Anterior cingulate cortex (tissue), 58 donors: ENCODE results near the gene NIT1.

Experiments
- DNase-seq, 58 donors: peaks; one replicate each; lab custom pipeline; 2025; lab: John Stamatoyannopoulos, UW

Gene NIT1

GRCh38 chr1:161083748-161084596 is 33.9 kb upstream of the NIT1 start:
- no peak for DNase-seq

DNA sequence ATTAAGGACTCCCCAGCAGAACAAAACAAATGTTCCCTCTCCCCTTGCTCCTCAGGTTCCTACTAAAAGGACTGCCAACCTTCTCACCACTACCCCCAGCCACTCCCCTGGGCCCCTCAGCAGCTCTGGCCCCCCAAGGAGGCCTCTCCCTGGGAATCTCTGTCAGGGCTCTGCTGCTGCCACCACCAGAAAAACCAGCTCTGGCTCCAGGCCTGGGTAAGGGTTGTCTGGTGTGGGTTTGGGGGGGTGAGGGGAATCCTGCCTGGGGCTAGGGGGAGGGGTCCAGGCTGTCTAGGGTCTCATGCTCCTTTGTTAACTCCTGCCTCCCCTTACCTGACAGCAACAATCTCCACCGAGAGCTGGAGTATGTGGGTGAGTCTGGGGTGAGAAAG is 33.3 kb upstream of the NIT1 start:
- no peak for DNase-seq

- DNase-seq = no peak
These were observed 32.7 kb upstream of the NIT1 start for GRCh38 chr1:161085165-161085564.

DNA sequence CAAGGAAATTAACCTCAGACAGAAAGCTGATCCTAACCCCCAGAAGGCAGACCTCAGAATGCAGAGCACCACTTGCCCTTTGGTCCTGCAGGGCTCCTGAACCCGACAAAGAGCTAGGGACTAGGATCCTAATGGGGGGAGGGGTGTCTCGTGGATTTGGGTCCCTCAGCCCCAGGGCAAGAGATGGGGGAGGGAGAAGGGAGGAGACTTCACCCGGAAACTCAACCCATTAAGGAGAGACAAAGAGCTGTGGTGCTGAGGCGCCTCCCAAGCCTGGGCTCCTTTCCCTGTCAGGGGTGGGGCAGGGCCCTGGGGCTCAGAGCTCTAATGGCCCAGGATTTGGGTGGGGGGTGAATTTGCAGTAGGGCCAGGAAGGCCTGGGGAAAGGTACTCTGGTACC is 31.4 kb upstream of the NIT1 start:
- no peak for DNase-seq

GRCh38 chr1:161088587-161089110 is 29.3 kb upstream of the NIT1 start:
- DNase-seq = no peak

DNA sequence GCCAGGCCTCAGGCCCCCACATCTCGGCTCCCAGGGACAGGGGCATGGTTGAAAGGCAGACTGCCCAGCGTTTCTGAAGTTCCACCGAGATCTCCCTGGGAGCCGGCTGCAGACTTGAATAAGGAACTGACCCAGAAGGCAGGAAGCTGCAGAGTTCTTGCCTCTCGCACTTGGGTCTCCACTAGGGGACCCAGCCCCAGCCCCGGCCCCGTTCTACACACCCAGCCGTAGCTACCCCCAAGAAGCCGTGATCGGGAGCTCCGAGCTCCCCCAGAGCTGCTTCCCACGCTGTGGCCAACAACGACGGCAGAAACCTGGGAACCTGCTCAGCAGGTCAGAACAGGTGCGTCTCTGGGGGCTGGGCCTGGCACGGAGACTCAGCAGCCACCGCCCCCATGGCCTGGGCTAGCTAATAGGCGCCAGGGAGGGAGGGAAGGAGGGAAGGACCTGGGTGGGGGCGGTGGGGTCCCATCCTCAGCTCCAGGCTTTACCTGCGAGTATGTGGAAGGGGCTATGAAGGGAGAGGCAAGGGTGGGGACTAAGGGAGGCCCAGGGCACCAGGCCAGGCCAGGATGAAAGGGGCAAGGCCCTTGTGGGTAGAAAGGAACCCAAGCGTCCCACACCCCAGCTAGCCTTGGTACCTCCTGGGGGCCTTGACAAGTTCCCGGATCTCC is 28.5 kb upstream of the NIT1 start, which contains the start of gene NECTIN4:
Gene NECTIN4, minus strand, starts transcription at position 308 of the 674 bp plus-strand sequence. Its CDS starts 262 bp downstream, at position 46.
- DNase-seq = no peak

DNA sequence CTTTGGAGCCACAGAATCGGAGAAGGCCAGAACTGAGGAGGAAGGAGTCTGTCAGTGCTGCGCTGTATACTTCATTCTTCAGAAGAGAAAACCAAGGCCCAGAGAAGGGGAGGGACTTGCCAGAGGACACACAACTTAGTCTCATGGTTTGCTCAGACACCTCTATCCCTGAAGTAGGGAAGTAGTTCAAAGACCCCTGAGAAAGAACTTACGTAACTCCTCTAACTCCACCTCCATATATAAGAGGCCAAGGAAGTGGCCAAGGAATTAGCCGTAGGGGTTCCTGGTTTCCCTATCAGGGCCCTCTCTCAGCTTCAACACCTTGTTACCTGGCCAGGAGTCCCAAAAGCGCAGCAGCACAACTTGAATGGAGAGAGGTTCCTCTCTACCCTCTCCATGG is 28.0 kb upstream of the NIT1 start:
- DNase-seq = no peak

DNA sequence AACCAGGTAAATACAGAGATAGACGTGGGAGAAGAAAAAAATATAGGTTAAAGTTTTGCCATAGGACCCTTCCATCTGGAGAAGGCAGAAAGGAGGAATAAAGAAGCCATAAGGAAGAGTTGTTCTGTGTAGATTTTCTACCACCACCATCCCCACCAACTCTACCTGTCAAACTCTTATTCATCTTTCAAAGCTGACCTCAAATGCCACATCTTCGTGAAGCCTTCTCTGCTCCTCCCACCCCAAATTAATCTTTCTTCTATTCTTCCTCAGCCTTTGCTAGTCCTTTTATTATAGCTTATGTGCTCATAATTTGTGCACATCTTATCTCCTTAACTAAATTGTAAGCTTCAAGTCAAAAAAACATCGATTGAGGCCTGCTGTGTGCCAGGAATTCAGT is 27.3 kb upstream of the NIT1 start:
- DNase-seq = no peak

GRCh38 chr1:161091093-161091492 is 26.8 kb upstream of the NIT1 start:
- DNase-seq = no peak

- DNase-seq = no peak
These were observed 26.0 kb upstream of the NIT1 start for GRCh38 chr1:161091796-161092507.

DNA sequence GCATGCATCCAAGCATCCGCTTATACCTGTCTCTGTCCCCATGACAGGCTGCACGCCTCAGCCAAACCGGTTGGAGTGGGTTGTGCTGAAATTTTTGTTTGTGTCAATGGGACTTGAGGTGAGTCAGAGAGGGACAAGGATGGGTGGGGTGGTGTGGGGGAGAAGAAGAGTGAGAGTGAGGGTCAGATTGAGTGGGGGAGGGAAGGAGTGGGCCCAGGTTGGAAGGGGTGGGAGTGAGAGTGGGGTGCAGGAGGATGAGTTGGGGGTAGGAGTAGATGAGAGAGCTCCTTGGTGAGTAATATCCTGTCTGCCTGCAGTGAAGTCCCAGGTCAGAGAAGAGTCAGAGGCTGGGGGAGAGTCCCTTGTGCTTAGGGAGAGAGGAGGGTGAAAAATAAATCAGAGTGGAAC is 25.3 kb upstream of the NIT1 start:
- DNase-seq = no peak

DNA sequence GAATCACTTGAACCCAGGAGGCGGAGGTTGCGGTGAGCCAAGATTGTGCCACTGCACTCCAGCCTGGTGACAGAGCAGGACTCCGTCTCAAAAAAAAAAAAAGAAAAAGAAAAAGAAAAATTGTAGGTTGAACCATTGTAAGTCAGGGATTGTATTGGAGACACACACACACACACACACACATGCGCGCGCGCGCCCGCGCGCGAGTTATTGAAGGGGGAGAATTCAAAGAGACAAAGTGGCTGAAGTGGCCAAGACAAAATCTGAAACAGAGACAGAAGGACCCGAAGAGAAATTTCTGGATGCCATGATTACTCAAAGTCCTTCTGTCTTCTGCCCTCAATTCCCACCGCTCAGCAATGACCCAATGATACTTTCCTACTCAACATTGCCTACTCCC is 23.4 kb upstream of the NIT1 start:
- DNase-seq = no peak

DNA sequence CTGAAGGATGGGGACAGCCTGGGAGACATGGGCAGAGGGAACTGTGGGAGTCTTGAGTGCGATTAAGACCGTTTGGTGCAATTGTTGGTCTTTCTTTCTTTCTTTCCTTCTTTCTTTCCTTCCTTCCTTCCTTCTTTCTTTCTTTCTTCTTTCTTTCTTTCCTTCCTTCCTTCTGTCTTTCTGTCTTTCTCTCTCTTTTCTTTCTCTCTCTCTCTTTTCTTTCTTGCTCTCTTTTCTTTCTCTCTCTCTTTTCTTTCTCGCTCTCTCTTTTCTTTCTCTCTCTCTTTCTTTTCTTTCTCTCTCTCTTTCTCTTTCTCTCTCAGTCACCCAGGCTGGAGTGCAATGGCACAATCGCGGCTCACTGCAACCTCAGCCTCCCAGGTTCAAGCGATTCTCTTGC is 22.7 kb upstream of the NIT1 start:
- no peak for DNase-seq

DNA sequence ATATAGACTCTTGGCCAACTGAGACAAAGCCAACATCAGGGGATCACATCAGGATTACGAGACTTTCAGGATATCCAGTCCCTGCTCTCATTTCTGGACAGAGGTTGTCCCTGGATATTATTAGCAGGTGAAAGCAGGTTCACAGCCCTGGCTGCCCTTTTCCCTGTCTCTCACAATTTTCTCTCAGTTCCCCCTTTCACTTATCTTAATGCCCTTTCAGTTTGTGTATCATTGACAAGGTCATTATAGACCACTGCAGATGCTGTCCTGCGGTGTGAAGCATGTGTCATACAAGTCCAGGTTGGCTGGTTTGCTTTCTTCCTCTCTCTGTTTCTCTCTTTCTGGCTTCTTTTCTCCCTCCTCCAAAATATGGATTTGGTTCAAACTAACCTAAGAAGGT is 21.9 kb upstream of the NIT1 start:
- DNase-seq = no peak

DNA sequence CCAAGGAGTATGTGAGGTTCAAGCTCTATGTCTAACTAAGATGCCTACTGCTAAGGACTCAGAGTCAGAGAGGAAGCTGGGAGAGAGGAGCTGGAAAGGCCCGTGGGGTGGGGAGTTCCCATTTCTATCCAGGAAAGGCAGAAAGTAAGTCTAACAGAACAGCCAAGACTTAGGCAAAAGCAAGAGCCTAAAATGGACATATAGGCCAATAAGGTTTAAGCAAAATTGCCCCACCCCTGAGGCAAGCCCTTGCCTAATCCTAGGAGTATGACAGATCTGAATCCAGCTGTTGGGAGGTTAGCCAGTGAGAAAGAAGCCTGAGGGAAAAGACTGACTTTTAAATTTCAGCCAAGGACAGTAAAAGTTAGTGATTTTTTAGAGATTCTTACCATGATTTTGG is 21.4 kb upstream of the NIT1 start:
- no peak for DNase-seq

GRCh38 chr1:161098210-161099068 is 19.5 kb upstream of the NIT1 start, which contains the start of gene KLHDC9:
KLHDC9 (plus strand) TSS chr1:161098361; CDS start chr1:161098536, 175 bp downstream.
- DNase-seq = peak in 57 of 58 donors; percentile 23 to 92 (median 72)

DNA sequence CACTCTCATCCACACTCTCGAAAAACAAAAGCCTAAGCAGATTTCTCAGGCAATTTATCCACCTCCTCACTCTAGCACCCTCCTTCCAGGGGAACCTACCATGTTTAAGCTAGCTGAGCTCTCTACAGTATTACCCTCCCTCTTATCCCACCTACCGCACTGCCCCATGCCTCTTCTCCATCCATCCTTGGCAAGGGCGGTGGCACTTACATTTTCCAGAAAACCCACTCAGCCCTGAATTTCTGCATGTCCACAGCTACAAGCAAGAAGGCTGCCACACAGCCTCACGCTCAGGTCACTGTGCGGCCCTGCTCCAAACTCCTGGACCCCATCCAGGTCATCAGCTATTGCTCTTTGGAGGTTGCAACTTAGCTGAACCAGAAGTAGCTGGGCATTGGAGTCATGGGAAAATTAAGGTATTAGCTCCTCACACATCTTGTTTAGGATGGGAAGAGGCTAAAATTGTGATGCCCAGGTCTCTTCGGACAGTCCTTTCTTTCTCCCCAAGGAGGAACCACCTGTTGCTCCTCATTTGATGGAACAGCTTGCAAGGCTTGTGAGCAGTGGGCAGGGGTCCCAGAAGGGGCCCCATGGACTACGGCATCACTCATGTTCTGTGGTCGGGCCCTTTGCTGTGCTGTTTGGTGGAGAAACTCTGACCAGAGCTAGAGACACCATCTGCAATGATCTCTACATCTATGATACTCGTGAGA is 18.7 kb upstream of the NIT1 start:
- DNase-seq = peak in 1 of 58 donors; percentile 2

GRCh38 chr1:161100556-161100955 is 17.3 kb upstream of the NIT1 start:
- DNase-seq = no peak

DNA sequence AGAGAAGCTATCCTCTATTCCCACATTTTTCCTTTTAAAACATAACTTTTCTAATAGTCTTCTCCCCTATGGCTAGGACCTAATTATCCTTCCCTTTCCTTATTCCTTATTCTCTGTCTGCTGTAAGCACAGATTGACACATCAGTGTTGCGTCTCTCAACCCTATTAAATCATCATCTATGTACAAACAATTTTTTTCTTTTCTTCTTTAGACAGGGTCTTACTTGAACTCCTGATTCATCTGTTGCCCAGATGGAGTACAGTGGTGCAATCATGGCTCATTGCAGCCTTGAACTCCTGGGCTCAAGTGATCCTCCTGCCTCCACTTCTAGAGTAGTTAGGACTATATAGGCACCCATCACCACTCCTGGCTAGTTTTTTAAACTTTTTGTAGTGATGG is 11.5 kb upstream of the NIT1 start:
- no peak for DNase-seq
